A549 (cell line): ENCODE data around the gene RAB40A. TPM values are rescaled to one million over a fixed set of nuclear protein-coding genes. Genes with fewer than 3 reads are reported as not detected.

Experiments
- ATAC-seq, 2 experiments: fragments of 200-7000 bp in 1 of 2; fragments of >200 bp in 1 of 2; cut with Nextera tagmentation in 1 of 2; cut with Tn5 transposase in 1 of 2; 3 replicates each; pipeline versions ENCODE4 v1.8.0 to v1.9.1; 2018 to 2020; ENCODE audit warnings: mild to moderate bottlenecking in 1 of 2, moderate library complexity in 1 of 2
- CTCF ChIA-PET: fragments of 300-600 bp; sonication (Branson Sonifier 250); formaldehyde crosslinking; extraction: SDS; loops from one replicate; lab custom pipeline; 2021; ENCODE audit warnings: antibody characterized with exemption, inconsistent platforms; lab: Yijun Ruan, JAX
- POLR2A ChIA-PET: fragments of 350-600 bp; formaldehyde crosslinking; extraction: SDS; loops from one replicate; lab custom pipeline; 2021; ENCODE audit warnings: antibody characterized with exemption, inconsistent platforms; lab: Yijun Ruan, JAX
- DNase-seq, 2 experiments: peaks; one replicate each; pipeline versions ENCODE4 v3.0.0 to v3.0.0-alpha.2; 2011 to 2016; ENCODE audit warnings: low read depth in 1 of 2, low spot score in 1 of 2
- FAIRE-seq: peaks from 2 replicates; lab custom pipeline; 2011; peaks lifted over from hg19 to GRCh38; lab: Jason Lieb, UNC
- H3K27ac ChIP-seq, 2 experiments: fragments of >200 bp; sonication (Bioruptor Twin); formaldehyde crosslinking; 3 replicates each; pipeline ENCODE4 v1.5.1; 2016 to 2017
- H3K4me1 ChIP-seq: fragments of >200 bp; sonication (Bioruptor Twin); formaldehyde crosslinking; 3 replicates; pipeline ENCODE4 v1.6.1; 2016
- H3K4me2 ChIP-seq: fragments of >200 bp; sonication (Bioruptor Twin); formaldehyde crosslinking; 3 replicates; pipeline ENCODE4 v1.6.1; 2016
- H3K4me3 ChIP-seq: fragments of >200 bp; sonication (Bioruptor Twin); formaldehyde crosslinking; 3 replicates; pipeline ENCODE4 v1.5.1; 2016
- H3K9me3 ChIP-seq: fragments of >200 bp; sonication (Bioruptor Twin); formaldehyde crosslinking; 3 replicates; pipeline ENCODE4 v1.6.1; 2016
- ATOH8 ChIP-seq: fragments of 250-450 bp; sonication (Bioruptor Pico); IDR thresholded peaks from 2 replicates; pipeline ENCODE4 v1.5.0; 2020; ENCODE audit warnings: low read depth, mild to moderate bottlenecking, moderate library complexity
- BCL3 ChIP-seq: fragments of >200 bp; sonication (Bioruptor Twin); formaldehyde crosslinking; IDR thresholded peaks from 3 replicates; pipeline ENCODE4 v1.6.1; 2016
- BHLHE40 ChIP-seq: IDR thresholded peaks from 2 replicates; pipeline ENCODE4 v1.6.1; 2012; ENCODE audit warnings: low read depth, low read length, inconsistent platforms
- CBX8 ChIP-seq: fragments of 200-600 bp; sonication (generic); IDR thresholded peaks from 2 replicates; pipeline ENCODE4 v1.6.1; 2016
- CEBPB ChIP-seq, 2 experiments: fragments of >200 bp in 1 of 2; sonication (Bioruptor Twin) in 1 of 2; formaldehyde crosslinking in 1 of 2; IDR thresholded peaks; 2 replicates each; pipeline ENCODE4 v1.6.1; 2012 to 2016
- CHD4 ChIP-seq: fragments of 200-600 bp; sonication (generic); IDR thresholded peaks from 2 replicates; pipeline ENCODE4 v1.6.1; 2016; ENCODE audit warnings: antibody characterized with exemption, mild to moderate bottlenecking, borderline replicate concordance
- EHF ChIP-seq: fragments of 250-450 bp; sonication (Bioruptor Pico); IDR thresholded peaks from 2 replicates; pipeline ENCODE4 v1.5.0; 2020; ENCODE audit warnings: mild to moderate bottlenecking
- ESRRA ChIP-seq: fragments of 150-350 bp; IDR thresholded peaks from 2 replicates; pipeline ENCODE4 v1.6.1; 2014; ENCODE audit warnings: mild to moderate bottlenecking, low read length, borderline replicate concordance
- FOSB ChIP-seq: fragments of 250-450 bp; sonication (Bioruptor Pico); IDR thresholded peaks from 2 replicates; pipeline ENCODE4 v1.5.0; 2020; ENCODE audit warnings: mild to moderate bottlenecking, moderate library complexity
- FOXS1 ChIP-seq: fragments of 250-450 bp; sonication (Bioruptor Pico); IDR thresholded peaks from 2 replicates; pipeline ENCODE4 v1.5.0; 2020; ENCODE audit warnings: mild to moderate bottlenecking, moderate library complexity
- GATA3 ChIP-seq: IDR thresholded peaks from 2 replicates; pipeline ENCODE4 v1.6.1; 2012; ENCODE audit warnings: borderline replicate concordance
- HDAC2 ChIP-seq: fragments of 200-600 bp; sonication (generic); IDR thresholded peaks from 2 replicates; pipeline ENCODE4 v1.6.1; 2016
- HES2 ChIP-seq: fragments of >200 bp; sonication (Bioruptor Twin); formaldehyde crosslinking; IDR thresholded peaks from 2 replicates; pipeline ENCODE4 v1.6.1; 2016
- HEYL ChIP-seq: fragments of 250-450 bp; sonication (Bioruptor Pico); IDR thresholded peaks from 2 replicates; pipeline ENCODE4 v1.8.0; 2021; ENCODE audit warnings: mild to moderate bottlenecking, moderate library complexity
- HOXA7 ChIP-seq: fragments of 250-450 bp; sonication (Bioruptor Pico); IDR thresholded peaks from 2 replicates; pipeline ENCODE4 v1.5.0; 2020; ENCODE audit warnings: mild to moderate bottlenecking, moderate library complexity
- JUN ChIP-seq, 2 experiments: fragments of >200 bp; sonication (Bioruptor Twin); formaldehyde crosslinking; IDR thresholded peaks; 2 replicates in 1 of 2; 3 replicates in 1 of 2; pipeline ENCODE4 v1.6.1; 2016 to 2017
- JUNB ChIP-seq: fragments of >200 bp; sonication (Bioruptor Twin); formaldehyde crosslinking; IDR thresholded peaks from 2 replicates; pipeline ENCODE4 v1.6.1; 2016
- KDM1A ChIP-seq: fragments of 200-600 bp; sonication (generic); IDR thresholded peaks from 2 replicates; pipeline ENCODE4 v1.6.1; 2016; ENCODE audit warnings: low read depth, mild to moderate bottlenecking
- KDM5A ChIP-seq: fragments of 200-600 bp; sonication (generic); IDR thresholded peaks from 2 replicates; pipeline ENCODE4 v1.6.1; 2016; ENCODE audit warnings: antibody characterized with exemption, mild to moderate bottlenecking
- MAZ ChIP-seq: fragments of 150-350 bp; IDR thresholded peaks from 2 replicates; pipeline ENCODE4 v1.6.1; 2014; ENCODE audit warnings: antibody characterized with exemption, low read depth, low read length, borderline replicate concordance
- NFE2L2 ChIP-seq: fragments of 150-350 bp; conservative IDR thresholded peaks from 2 replicates; pipeline ENCODE4 v1.6.1; 2014; ENCODE audit warnings: low read length
- PHF8 ChIP-seq: fragments of 200-600 bp; sonication (generic); IDR thresholded peaks from 2 replicates; pipeline ENCODE4 v1.6.1; 2016; ENCODE audit warnings: low read depth, mild to moderate bottlenecking, antibody characterized with exemption, moderate library complexity, borderline replicate concordance
- POLR2A ChIP-seq: IDR thresholded peaks from 2 replicates; pipeline ENCODE4 v1.6.1; 2012; ENCODE audit warnings: mild to moderate bottlenecking, low read length
- RNF2 ChIP-seq: fragments of 200-600 bp; sonication (generic); IDR thresholded peaks from 2 replicates; pipeline ENCODE4 v1.6.1; 2016; ENCODE audit warnings: low read depth, mild to moderate bottlenecking, antibody characterized with exemption, moderate library complexity, borderline replicate concordance
- ZFP36 ChIP-seq: fragments of 450-650 bp; IDR thresholded peaks from 2 replicates; pipeline ENCODE4 v1.6.1; 2014; ENCODE audit warnings: borderline replicate concordance; ENCODE audit not compliant: partially characterized antibody
- WGBS: methylation state at CpG from one replicate; pipeline ENCODE4 v1.1.6; 2017; ENCODE audit errors: missing lambda C conversion rate; 5-methylcytosine and 5-hydroxymethylcytosine counted together
- polyA plus RNA-seq, 4 experiments: library from polyadenylated mRNA; depleted of rRNA in 3 of 4; stranded (reverse); fragments of >200 nt; fragmentation: RNase III in 1 of 4; extraction: RNeasy Plus Mini Kit Qiagen cat#74134 plus additional on column Dnase treatment in 1 of 4; gene quantifications; 2 replicates in 3 of 4; 3 replicates in 1 of 4; pipeline ENCODE4 v1.2.3, GENCODE V29; 2011 to 2017

RAB40A gene
- polyA plus RNA-seq, 2 of the 4 experiments (the other 2 are of a cell fraction): 0.03 TPM; not detected in 1

GRCh38 chrX:103510031-103510430, 9.3 kb downstream of the RAB40A start:
- FAIRE-seq (no peak), DNase-seq (no peak), ATAC-seq (no peak)
- Histone ChIP-seq H3K27ac (no peak overlapping the region), H3K9me3 (no peaks in the 10 kb centered on the region), H3K4me2 (no peak overlapping the region), H3K4me1 (no peaks in the 10 kb centered on the region), H3K4me3 (no peak overlapping the region)
- CTCF ChIA-PET: no interaction called here
- WGBS: 41% methylated on average over 5 of the region's 6 CpGs
- POLR2A ChIA-PET: no interaction called here
- TF ChIP-seq ESRRA: no peak
- no peak for TF ChIP-seq FOXS1 (CRISPR knock-in tag)

- CTCF ChIA-PET: interaction anchor here (1.6 kb wide), 1 partner anchor 13 kb away, joined by 3 read pairs; no protein-coding TSS in a partner anchor
- H3K4me1 ChIP-seq: 0 out of 3 replicates have a peak, but pooled peaks cover 3% of the 10 kb centered on the region
- ATAC-seq (no peak), FAIRE-seq (no peak), DNase-seq (no peak)
- H3K9me3 ChIP-seq: no peaks in the 10 kb centered on the region
- TF ChIP-seq HOXA7 (CRISPR knock-in tag): no peak
- TF ChIP-seq HES2: no peak
- no peak for TF ChIP-seq EHF
- TF ChIP-seq KDM5A: no peak
- no peak for TF ChIP-seq RNF2
- TF ChIP-seq POLR2A: no peak
- TF ChIP-seq ATOH8 (CRISPR knock-in tag): no peak
- no peak for TF ChIP-seq GATA3
- no peak for TF ChIP-seq BCL3
- no peak for TF ChIP-seq JUNB
- TF ChIP-seq MAZ: no peak
- no peak overlapping the region for H3K27ac ChIP-seq
- POLR2A ChIA-PET: no interaction called here
- H3K4me2 ChIP-seq: no peak overlapping the region
- H3K4me3 ChIP-seq: no peak overlapping the region
- 62% methylated on average over 1 of the region's 1 CpG for WGBS
These were observed 15.5 kb downstream of the RAB40A start for GRCh38 chrX:103503853-103504207.

- H3K27ac ChIP-seq: no peak overlapping the region
- H3K9me3 ChIP-seq: no peaks in the 10 kb centered on the region
- no peak overlapping the region for H3K4me3 ChIP-seq
- H3K4me2 ChIP-seq: peak overlapping the region; percentile 36; the same call in 1 of the 3 replicates
- 29% methylated on average over 8 of the region's 8 CpGs for WGBS
- 0 out of 3 replicates have a peak, but pooled peaks cover 3% of the 10 kb centered on the region for H3K4me1 ChIP-seq
- CTCF ChIA-PET: interaction anchor here (1.6 kb wide), 1 partner anchor 13 kb away, joined by 3 read pairs; no protein-coding TSS in a partner anchor
- ATAC-seq: peak in 1 of 2 experiments; percentile 38; a peak in 3 of 6 replicates
- no peak for FAIRE-seq
- DNase-seq: no peak
- no peak for TF ChIP-seq BHLHE40
- no peak for TF ChIP-seq HEYL (CRISPR knock-in tag)
- TF ChIP-seq ZFP36: no peak
- no peak for TF ChIP-seq JUN (IDR thresholded peaks at IDR 0.05)
- no peak for TF ChIP-seq HDAC2
- TF ChIP-seq FOSB: no peak
- no peak for TF ChIP-seq CHD4
- TF ChIP-seq PHF8: no peak
- TF ChIP-seq NFE2L2: no peak
- no peak for TF ChIP-seq CBX8
- no peak for TF ChIP-seq KDM1A
- no peak for TF ChIP-seq CEBPB (IDR thresholded peaks at IDR 0.05)
- no peak for TF ChIP-seq RNF2
- TF ChIP-seq, all 56 proteins: peak for 0
- POLR2A ChIA-PET: no interaction called here
These were observed 16.0 kb downstream of the RAB40A start for GRCh38 chrX:103503163-103503852.
